ENCODE results near the gene RBM14. TPM values are rescaled to one million over a fixed set of nuclear protein-coding genes. Genes with fewer than 3 reads are reported as not detected.

The RBM14 gene
- 34.9 TPM for total RNA-seq

GRCh38 chr11:66616379-66617154 is at the start of gene RBM14:
TSS of gene RBM14 (plus strand) at chr11:66616630. CDS start at chr11:66616721, 91 bp downstream.
- Histone ChIP-seq H3K4me1 (peaks cover 51% of the 10 kb centered on the region), H3K36me3 (no peaks in the 10 kb centered on the region), H3K9me3 (no peaks in the 10 kb centered on the region), H3K4me3 (peak within 1 kb of the TSS; percentile 64 to 88), H3K27me3 (no peaks in the 10 kb centered on the region), H3K27ac (peak within 1 kb of the TSS; percentile 94)
- peak; percentile 98 to 100 for DNase-seq (ENCODE audit: extremely low spot score in 2 of 2)
- TF ChIP-seq POLR2AphosphoS5 (IDR thresholded peaks at IDR 0.05; ENCODE audit: insufficient read depth in 1 of 2, low read depth in 1 of 2) (peak; percentile 96 to 100), CTCF (IDR thresholded peaks at IDR 0.05) (no peak), POLR2A (IDR thresholded peaks at IDR 0.05) (peak; percentile 85 to 99)
- intact Hi-C loops (cut with DNase I), result no loop called here

- H3K4me3 ChIP-seq, result peak overlapping the region; percentile 58 to 72
- H3K4me1 ChIP-seq, result peaks cover 20% of the 10 kb centered on the region
- TF ChIP-seq POLR2A (IDR thresholded peaks at IDR 0.05) (no peak), CTCF (IDR thresholded peaks at IDR 0.05) (no peak), POLR2AphosphoS5 (IDR thresholded peaks at IDR 0.05; ENCODE audit: insufficient read depth in 1 of 2, low read depth in 1 of 2) (no peak)
- no peaks in the 10 kb centered on the region for H3K9me3 ChIP-seq
- H3K27me3 ChIP-seq, result no peaks in the 10 kb centered on the region
- no peak for DNase-seq (ENCODE audit: extremely low spot score in 2 of 2)
- no peaks in the 10 kb centered on the region for H3K36me3 ChIP-seq
- intact Hi-C loops (cut with DNase I), result no loop called here
- peak overlapping the region; percentile 62 for H3K27ac ChIP-seq
These were observed 48.7 kb upstream of the RBM14 start for GRCh38 chr11:66567787-66568123.

- Histone ChIP-seq H3K4me3 (peak within 1 kb of the TSS; percentile 58 to 72), H3K27ac (peak within 1 kb of the TSS; percentile 62), H3K36me3 (no peaks in the 10 kb centered on the region), H3K4me1 (peaks cover 20% of the 10 kb centered on the region), H3K9me3 (no peaks in the 10 kb centered on the region), H3K27me3 (no peaks in the 10 kb centered on the region)
- intact Hi-C loops (cut with DNase I), result no loop called here
- TF ChIP-seq POLR2AphosphoS5 (IDR thresholded peaks at IDR 0.05; ENCODE audit: insufficient read depth in 1 of 2, low read depth in 1 of 2) (peak; percentile 52 to 79), CTCF (IDR thresholded peaks at IDR 0.05) (no peak)
- no peak for DNase-seq (ENCODE audit: extremely low spot score in 2 of 2)
These were observed 48.1 kb upstream of the RBM14 start, which contains the start of gene CTSF for GRCh38 chr11:66568124-66568916. TSS of gene CTSF (minus strand) at chr11:66568606. CDS start at chr11:66568486, 120 bp downstream.

- peaks cover 20% of the 10 kb centered on the region for H3K4me1 ChIP-seq
- H3K27ac ChIP-seq, result peak overlapping the region; percentile 62
- TF ChIP-seq POLR2A (IDR thresholded peaks at IDR 0.05) (no peak), POLR2AphosphoS5 (IDR thresholded peaks at IDR 0.05; ENCODE audit: insufficient read depth in 1 of 2, low read depth in 1 of 2) (no peak), CTCF (IDR thresholded peaks at IDR 0.05) (no peak)
- no peaks in the 10 kb centered on the region for H3K27me3 ChIP-seq
- no peaks in the 10 kb centered on the region for H3K9me3 ChIP-seq
- DNase-seq (ENCODE audit: extremely low spot score in 2 of 2), result peak in 1 of 2 donors; percentile 58
- H3K4me3 ChIP-seq, result no peak overlapping the region
- intact Hi-C loops (cut with DNase I), result no loop called here
- H3K36me3 ChIP-seq, result no peaks in the 10 kb centered on the region
These were observed 47.4 kb upstream of the RBM14 start for GRCh38 chr11:66569076-66569475.
